ENCODE results near the gene ZNF701. TPM values are rescaled to one million over a fixed set of nuclear protein-coding genes. Genes with fewer than 3 reads are reported as not detected.

Gene ZNF701
- total and polyA plus RNA-seq, 2 of the 8 experiments (the other 6 are each of a cell fraction or from before 2014, with no cell fraction given): 4.9 to 18.7 TPM

- TF ChIP-seq CREB1 (IDR thresholded peaks at IDR 0.05): peak; percentile 41; the same call in 1 of the 2 replicates
- TF ChIP-seq JUN (IDR thresholded peaks at IDR 0.05; ENCODE audit: low read depth, low read length): no peak
- TF ChIP-seq SIRT6 (IDR thresholded peaks at IDR 0.05; ENCODE audit: low read length): no peak
- no peak for TF ChIP-seq CBX8 (IDR thresholded peaks at IDR 0.05; ENCODE audit: borderline replicate concordance, low read depth, low read length)
- TF ChIP-seq SAP30 (IDR thresholded peaks at IDR 0.05; ENCODE audit: insufficient read depth, insufficient replicate concordance, low read length): no peak
- no peak for TF ChIP-seq SRF (IDR thresholded peaks at IDR 0.05; ENCODE audit: low read depth, low read length)
- no peak for TF ChIP-seq TEAD4 (IDR thresholded peaks at IDR 0.05; ENCODE audit: low read depth, low read length)
- no peak for TF ChIP-seq POU5F1 (IDR thresholded peaks at IDR 0.05; ENCODE audit: low read depth, low read length)
- TF ChIP-seq TAF7 (optimal IDR thresholded peaks at IDR 0.05; ENCODE audit: borderline replicate concordance, low read depth, low read length): no peak
- 0 out of 2 replicates have a peak, but pooled peaks have one; percentile 58 for TF ChIP-seq ATF2 (IDR thresholded peaks at IDR 0.05; ENCODE audit: low read length)
- no peak for TF ChIP-seq CHD2 (IDR thresholded peaks at IDR 0.05; ENCODE audit: low read length)
- TF ChIP-seq POLR2AphosphoS5 (IDR thresholded peaks at IDR 0.05; ENCODE audit: low read depth, low read length): peak; percentile 68; the same call in 1 of the 2 replicates
- no peak for TF ChIP-seq CBX5 (IDR thresholded peaks at IDR 0.05; ENCODE audit: low read depth, low read length)
- TF ChIP-seq PHF8 (conservative IDR thresholded peaks at IDR 0.05; ENCODE audit: low read depth, low read length): peak; percentile 62
- TF ChIP-seq SIN3A (conservative IDR thresholded peaks at IDR 0.05 in 1 of 2, IDR thresholded peaks at IDR 0.05 in 1 of 2; ENCODE audit: low read depth in 1 of 2, low read length in 2 of 2): peak in 1 of 2 experiments; percentile 17; a peak in 2 of 4 replicates
- TF ChIP-seq SUZ12 (IDR thresholded peaks at IDR 0.05; ENCODE audit: low read length): no peak
- 0 out of 2 replicates have a peak, but pooled peaks have one; percentile 24 for TF ChIP-seq MAX (IDR thresholded peaks at IDR 0.05)
- TF ChIP-seq HDAC6 (IDR thresholded peaks at IDR 0.05; ENCODE audit: low read depth, low read length): no peak
- TF ChIP-seq NRF1 (IDR thresholded peaks at IDR 0.05; ENCODE audit: low read depth, low read length): no peak
Measured at GRCh38 chr19:52527134-52527955, 42.7 kb upstream of the ZNF701 start, which contains the start of gene ZNF808 (continued).
